IMR-90 (cell line): ENCODE results near the gene NNAT.

ENCODE experiments used
- BHLHE40 ChIP-seq: fragments of 150-350 bp; IDR thresholded peaks from 2 replicates; pipeline ENCODE4 v1.6.1; 2016; ENCODE audit warnings: mild to moderate bottlenecking, low read depth, low read length
- CEBPB ChIP-seq: IDR thresholded peaks from 2 replicates; pipeline ENCODE4 v1.6.1; 2012; ENCODE audit warnings: low read depth, low read length, improper control_type of control experiment
- CHD1 ChIP-seq: IDR thresholded peaks from 2 replicates; pipeline ENCODE4 v1.6.1; 2012; ENCODE audit warnings: low read depth, low read length, improper control_type of control experiment
- FOS ChIP-seq: fragments of 150-350 bp; IDR thresholded peaks from 2 replicates; pipeline ENCODE4 v1.6.1; 2016; ENCODE audit warnings: low read depth, low read length
- MAZ ChIP-seq: IDR thresholded peaks from 2 replicates; pipeline ENCODE4 v1.6.1; 2012; ENCODE audit warnings: low read depth, mild to moderate bottlenecking, low read length, improper control_type of control experiment, moderate library complexity, borderline replicate concordance
- MXI1 ChIP-seq: IDR thresholded peaks from 2 replicates; pipeline ENCODE4 v1.6.1; 2012; ENCODE audit warnings: low read depth, mild to moderate bottlenecking, low read length, moderate library complexity, borderline replicate concordance
- NFE2L2 ChIP-seq: fragments of 150-350 bp; IDR thresholded peaks from 2 replicates; pipeline ENCODE4 v1.6.1; 2016; ENCODE audit warnings: low read depth, mild to moderate bottlenecking, low read length
- POLR2A ChIP-seq: IDR thresholded peaks from 2 replicates; pipeline ENCODE4 v1.6.1; 2012; ENCODE audit warnings: mild to moderate bottlenecking, low read depth, low read length
- RAD21 ChIP-seq: IDR thresholded peaks from 2 replicates; pipeline ENCODE4 v1.6.1; 2012; ENCODE audit warnings: low read length, improper control_type of control experiment
- RCOR1 ChIP-seq: IDR thresholded peaks from 2 replicates; pipeline ENCODE4 v1.6.1; 2012; ENCODE audit warnings: mild to moderate bottlenecking, low read length, improper control_type of control experiment; ENCODE audit not compliant: insufficient replicate concordance
- SMC3 ChIP-seq: fragments of 150-350 bp; IDR thresholded peaks from 2 replicates; pipeline ENCODE4 v1.6.1; 2016; ENCODE audit warnings: low read depth, mild to moderate bottlenecking, antibody characterized with exemption, low read length, moderate library complexity
- TF ChIP-seq, protein P1 (sequence below): conservative IDR thresholded peaks from 2 replicates; pipeline ENCODE4 v1.5.1; 2012; ENCODE audit warnings: mild to moderate bottlenecking, low read depth, low read length, improper control_type of control experiment

DNA sequence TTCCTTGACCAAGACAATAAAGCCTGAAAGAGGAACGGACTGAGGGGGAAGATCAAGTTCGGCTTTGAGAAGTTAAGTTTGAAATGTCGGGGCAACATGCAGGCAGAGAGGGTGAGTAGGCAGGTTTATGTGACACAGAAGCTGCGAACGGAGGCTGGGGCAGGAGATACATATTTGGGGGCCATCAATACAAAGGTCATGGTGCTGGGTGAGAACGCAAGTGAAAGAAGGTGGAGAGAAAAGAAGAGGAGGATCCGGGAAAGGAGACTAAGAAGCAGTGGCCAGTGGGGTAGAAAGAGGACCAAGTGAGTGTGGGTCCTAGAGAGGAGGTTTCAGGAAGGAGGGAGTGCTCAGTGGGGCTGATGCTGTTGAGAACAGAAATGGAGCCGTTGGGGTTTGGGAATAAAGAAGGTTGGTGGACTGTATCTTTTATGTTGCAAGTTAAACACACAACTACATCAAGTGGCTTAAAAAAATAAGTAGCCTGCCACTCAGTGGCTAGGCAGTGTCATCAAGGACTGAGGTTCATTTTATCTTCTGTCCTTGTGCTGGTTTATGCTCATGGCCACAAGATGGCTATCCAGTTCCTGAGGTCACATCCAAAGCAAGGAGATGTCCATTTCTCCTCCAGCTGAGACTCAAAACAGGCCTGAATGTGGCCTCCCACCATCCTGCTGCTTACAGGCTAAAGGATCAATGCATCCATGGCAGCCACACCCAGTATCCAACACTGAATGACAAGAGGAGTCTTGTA is 8.3 kb downstream of the NNAT start:
- TF ChIP-seq SMC3 (no peak), NFE2L2 (no peak), POLR2A (no peak), CHD1 (no peak), MXI1 (no peak), RAD21 (no peak), RCOR1 (no peak), CEBPB (no peak), FOS (no peak), MAZ (no peak), BHLHE40 (no peak)
- TF ChIP-seq, protein P1, sequence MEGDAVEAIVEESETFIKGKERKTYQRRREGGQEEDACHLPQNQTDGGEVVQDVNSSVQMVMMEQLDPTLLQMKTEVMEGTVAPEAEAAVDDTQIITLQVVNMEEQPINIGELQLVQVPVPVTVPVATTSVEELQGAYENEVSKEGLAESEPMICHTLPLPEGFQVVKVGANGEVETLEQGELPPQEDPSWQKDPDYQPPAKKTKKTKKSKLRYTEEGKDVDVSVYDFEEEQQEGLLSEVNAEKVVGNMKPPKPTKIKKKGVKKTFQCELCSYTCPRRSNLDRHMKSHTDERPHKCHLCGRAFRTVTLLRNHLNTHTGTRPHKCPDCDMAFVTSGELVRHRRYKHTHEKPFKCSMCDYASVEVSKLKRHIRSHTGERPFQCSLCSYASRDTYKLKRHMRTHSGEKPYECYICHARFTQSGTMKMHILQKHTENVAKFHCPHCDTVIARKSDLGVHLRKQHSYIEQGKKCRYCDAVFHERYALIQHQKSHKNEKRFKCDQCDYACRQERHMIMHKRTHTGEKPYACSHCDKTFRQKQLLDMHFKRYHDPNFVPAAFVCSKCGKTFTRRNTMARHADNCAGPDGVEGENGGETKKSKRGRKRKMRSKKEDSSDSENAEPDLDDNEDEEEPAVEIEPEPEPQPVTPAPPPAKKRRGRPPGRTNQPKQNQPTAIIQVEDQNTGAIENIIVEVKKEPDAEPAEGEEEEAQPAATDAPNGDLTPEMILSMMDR: no peak
